NCI-H2227 (cell line): ENCODE results near the gene MYADML2.

ENCODE experiments used
- DNase-seq: peaks from one replicate; lab custom pipeline; 2025; ENCODE audit not compliant: unreplicated experiment; lab: John Stamatoyannopoulos, UW

The MYADML2 gene

DNA sequence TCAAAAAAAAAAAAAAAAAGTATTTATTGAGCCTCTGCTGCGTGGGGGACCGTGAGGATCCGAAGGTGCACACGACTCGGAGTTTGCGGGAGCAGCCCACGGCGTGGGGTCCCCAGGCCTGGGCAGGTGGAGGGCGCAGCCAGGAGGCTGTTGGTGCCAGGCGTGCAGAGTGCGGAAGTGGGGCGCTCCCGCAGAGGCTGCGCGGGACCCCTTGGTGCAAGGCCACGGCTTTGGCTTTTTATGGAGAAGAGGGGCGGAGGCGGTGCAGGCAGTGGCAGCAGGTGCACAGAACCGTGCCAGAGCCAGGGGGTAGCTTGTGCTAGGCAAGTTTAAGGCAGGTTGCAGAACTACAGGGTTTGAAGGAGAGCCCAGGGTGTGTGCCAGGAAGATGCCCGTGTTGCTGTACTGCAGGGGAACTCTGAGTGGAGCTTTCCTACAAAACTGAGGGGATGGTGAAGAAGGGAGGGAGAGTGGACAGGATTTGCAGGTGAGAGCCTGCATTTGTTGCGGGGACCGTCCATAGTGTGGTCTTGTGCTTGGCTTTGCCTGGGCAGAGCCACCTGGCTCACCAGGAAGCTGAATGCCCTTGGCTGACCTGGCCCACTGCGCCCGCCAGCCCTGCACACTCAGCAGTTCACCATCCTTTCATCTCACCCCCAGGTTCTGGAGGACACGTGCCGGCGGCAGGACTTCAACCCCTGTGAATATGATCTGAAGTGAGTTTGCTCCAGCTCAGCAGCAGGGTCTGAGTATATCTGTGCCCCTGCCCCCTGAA, 31.7 kb upstream of the MYADML2 start:
- no peak for DNase-seq

DNA sequence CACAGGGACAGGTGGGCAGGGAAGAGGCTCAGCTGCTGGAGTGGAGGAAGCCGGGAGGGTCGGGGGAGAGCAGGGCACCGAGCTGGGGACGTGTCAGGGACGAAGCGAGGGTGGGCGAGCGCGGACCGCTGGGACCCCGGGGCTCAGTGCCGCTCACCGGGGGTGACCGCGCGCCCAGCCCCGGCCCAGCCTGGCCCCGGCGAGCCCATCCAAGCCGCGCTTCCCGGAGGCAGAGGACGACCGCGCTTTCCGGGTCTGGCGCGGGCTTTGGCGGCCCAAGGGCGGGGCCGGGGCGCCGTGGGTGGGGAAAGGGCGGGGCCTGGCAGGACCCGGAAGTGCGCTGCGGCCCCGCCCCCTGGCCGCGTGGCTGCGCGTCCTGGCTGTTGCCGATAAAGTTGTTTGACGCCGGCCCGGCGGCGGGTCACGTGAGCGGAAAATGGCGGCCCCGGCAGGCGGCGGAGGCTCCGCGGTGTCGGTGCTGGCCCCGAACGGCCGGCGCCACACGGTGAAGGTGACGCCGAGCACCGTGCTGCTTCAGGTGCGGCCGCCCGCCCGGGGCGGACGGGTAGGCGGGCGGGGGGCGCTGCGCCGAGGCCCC, 30.3 kb upstream of the MYADML2 start, which contains the start of gene ASPSCR1:
ASPSCR1 (plus strand) TSS at position 419 of the 598 bp plus-strand sequence; CDS start at position 437, 18 bp downstream.
- peak; percentile 95 for DNase-seq

- peak; percentile 55 for DNase-seq
Observed at GRCh38 chr17:81976332-81977210, 29.5 kb upstream of the MYADML2 start.

DNA sequence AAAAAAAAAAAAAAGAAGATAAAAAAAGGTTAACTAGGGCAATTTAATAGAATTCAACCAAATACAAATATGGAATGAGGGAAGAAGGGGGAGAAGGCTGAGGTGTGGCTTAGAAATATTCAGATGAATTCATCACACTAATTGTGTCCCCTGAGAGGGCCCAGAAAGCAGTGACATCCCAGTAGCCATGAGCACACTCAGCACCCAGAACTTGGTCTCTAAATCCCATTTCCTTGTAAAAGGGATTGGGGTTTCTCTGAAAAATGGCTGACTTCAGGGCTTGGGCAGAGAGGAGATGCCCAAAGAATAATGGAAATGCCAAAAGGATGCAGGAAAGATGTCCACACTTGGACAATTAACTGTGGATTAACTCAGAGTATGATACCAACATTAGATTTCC, 26.4 kb upstream of the MYADML2 start:
- no peak for DNase-seq

DNA sequence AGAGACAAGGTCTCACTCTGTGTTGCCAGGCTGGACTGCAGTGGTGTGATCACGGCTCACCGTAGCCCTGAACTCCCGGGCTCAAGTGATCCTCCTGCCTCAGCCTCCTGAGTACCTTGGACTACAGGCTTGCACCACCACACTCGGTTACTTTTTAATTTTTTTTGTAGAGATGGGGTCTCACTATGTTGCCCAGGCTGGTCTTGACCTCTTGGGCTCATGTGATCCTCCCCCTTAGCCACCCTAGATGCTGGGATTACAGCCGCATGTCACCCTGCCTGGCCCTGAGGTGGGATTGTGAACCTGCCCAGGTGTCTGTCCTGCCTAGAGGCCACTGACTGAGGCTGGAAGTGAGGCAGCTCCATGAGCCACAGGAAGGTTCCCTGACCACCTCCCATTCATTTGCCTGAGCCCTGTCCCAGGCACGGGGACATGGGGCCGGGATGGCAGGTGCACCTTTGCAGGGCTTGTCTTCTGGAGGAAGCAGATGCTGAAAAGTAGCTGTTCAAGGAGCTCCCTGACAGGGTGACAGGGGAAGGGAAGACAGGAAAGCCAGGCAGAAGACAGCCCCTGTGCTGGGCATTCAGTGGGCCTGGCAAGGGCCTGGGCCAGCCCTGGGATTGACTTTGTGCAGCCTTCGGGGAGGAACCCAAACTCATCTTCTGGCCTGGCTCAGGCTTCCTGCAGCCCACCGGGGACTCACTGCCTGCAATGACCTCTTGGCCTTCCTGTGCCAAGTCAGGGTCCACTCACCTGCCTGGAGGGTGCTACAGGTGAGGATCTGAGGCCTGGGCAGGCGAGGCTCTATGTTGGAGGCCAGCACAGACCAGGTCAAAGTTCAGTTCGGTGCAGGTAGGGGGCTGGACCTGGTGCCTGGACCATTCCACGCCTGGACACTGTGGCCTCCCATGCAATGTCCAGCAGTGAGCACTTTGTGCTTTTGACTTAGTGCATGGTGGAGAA, 22.1 kb upstream of the MYADML2 start:
- no peak for DNase-seq

DNA sequence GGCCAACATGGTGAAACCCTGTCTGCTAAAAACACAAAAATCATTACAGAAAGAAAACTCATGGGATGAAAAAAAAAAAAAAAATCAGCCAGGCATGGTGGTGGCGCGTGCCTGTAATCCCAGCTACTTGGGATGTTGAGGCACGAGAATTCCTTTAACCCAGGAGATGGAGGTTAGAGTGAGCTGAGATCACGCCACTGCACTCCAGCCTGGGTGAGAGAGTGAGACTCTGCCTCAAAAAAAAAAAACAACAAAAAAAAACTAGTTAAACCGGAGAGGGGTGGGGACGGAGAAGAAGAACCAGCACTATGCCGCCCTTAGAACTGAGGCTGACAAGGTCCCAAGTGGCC, 21.3 kb upstream of the MYADML2 start:
- DNase-seq = no peak

GRCh38 chr17:81967533-81968395, 20.7 kb upstream of the MYADML2 start:
- DNase-seq = peak; percentile 62

GRCh38 chr17:81967244-81967532, 20.2 kb upstream of the MYADML2 start:
- DNase-seq = no peak

GRCh38 chr17:81966343-81967243, 19.6 kb upstream of the MYADML2 start:
- DNase-seq = peak; percentile 84

DNA sequence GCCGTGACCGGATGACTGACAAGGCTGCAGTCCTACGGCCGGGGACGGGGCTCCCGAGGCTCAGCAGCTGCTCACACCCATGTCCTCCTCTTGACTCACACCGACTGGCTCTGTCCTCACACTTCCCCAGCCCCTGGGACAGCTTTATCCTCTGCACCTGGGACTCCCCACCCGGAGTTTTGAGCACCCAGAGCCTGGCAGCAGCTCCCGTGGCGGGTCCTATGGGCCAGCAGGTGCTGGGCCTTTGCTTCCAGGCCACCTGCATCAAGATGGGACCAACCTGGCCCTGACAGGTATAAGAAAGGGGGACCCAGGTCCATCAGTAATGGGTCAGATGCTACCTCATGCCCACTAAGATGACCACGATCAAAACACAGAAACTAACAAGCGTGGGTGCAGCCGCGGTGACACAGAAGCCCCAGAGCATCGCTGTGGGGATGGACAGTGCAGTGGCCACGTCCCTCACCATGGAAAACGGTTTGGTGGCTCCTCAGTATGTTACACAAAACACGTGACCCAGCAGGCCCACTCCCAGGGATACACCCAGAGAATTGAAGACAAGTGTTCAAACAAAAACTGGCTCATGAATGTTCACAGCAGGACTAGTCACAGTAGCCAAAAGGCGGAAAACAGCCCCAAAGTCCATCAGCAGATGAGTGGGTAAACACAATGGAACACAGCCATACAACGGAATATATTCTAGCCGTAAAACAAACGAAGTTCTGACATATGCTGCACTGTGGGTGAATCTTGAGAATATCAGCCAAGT, 17.2 kb upstream of the MYADML2 start:
- DNase-seq = no peak

DNA sequence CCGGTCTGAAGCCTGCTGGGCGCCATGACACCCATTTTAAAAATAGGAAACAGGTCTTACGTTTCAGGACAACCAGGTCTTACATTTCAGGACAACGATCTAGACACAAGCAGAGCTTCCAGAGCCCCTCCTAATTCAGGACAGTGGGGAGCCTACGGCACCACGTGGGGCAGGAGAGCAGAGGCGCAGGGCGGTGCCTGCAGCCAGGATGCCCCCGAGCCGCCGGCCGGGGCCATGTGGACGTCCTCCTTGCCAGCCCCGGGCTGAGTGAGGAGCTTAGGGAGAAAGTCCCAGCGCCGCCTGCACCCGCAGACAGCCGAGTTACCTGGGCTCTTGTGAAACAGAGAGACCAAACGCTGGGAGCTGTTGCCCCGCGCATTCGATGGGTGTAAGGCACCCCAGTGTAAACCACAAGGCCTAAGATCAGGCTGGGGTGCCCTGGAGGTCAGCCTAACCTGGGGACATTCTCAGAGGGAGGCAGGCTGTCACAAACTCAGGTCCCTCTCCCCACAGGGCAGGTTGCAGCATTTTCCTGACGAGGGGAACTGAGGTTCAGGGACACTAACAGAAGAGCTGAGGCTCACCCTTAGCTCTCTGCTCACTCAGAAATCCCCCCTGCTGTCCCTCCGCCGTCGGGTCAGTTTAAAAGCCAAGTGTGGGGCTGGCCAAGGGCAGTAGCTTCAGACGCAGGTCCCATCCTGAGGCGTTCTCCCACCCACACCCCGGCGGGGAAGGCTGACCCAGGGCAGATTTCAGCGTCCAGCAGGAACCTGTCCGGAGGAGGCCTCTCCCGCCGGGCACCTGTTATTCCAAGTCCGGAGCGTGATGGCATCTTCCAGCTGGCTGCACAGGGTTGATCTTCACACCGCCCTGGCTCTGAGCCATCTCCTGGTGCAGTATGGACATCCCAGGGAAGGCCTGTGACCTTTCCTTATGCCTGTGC, 15.7 kb upstream of the MYADML2 start:
- DNase-seq = no peak

- DNase-seq = no peak
Observed at GRCh38 chr17:81961521-81962498, 14.8 kb upstream of the MYADML2 start.

DNA sequence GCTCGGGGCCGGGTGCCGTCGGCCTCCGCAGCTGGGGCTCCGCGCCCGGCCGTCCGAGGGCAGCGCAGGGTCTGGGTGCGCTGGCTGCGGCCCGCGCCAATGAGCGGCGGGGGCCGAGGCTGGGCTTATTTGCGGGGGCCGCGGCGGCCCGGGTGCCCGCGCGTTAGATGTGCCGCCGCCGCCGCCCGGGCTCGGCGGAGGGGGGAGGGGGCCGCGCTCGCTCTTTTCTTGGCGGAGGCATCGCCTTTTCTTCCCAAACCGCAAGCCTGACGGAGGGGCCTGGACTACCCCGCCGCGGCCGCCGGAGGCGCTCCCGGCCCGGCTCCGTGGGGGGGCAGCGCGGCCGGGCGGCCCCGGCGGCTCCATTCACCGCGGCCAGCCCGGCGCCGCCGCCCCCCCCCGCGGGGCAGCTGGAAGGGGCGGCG, 14.1 kb upstream of the MYADML2 start, which contains the start of gene NOTUM:
NOTUM (minus strand) TSS at position 101 of the 425 bp plus-strand sequence. CDS start 278 bp downstream, outside the sequence.
- peak; percentile 77 for DNase-seq

- DNase-seq = no peak
Observed at GRCh38 chr17:81960130-81960958, 13.3 kb upstream of the MYADML2 start.
